ENCODE measurements around the gene REC8.

Gene REC8

DNA sequence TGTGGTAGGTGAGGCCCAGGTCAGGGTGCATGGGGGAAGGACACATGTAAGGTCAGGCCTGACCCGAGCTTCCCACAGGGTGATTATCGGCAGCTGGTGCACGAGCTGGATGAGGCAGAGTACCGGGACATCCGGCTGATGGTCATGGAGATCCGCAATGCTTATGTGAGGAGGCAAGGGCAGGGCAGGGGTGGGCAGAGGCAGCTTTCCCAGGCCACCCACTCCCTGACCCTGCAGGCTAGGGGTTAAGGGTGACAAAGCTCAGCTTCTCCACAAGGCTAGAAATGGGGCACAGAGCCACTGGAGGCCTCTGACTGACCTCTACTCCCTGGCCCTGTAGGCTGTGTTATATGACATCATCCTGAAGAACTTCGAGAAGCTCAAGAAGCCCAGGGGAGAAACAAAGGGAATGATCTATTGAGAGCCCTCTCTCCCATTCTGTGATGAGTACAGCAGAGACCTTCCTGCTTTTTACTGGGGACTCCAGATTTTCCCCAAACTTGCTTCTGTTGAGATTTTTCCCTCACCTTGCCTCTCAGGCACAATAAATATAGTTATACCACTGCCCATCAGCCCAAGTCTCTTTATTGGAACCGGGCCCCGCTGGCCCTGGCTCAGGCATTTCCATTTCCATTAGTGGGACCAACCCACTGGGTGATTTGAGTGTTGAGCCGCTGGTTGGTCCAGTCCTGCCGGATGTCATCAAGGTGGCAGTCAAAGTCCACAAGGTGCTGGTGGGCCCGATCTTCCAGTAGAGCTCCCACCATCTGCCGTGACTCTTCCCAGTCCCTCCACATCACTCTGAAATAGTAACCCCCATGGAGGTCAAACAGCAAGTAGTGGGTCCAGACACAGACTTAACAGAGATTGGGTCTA is 33.2 kb upstream of the REC8 start:
- DNase-seq (ENCODE audit: low read depth), result no peak

- DNase-seq (ENCODE audit: low read depth), result no peak
These were observed 32.5 kb upstream of the REC8 start for GRCh38 chr14:24139272-24139934.

- DNase-seq (ENCODE audit: low read depth), result peak; percentile 99
These were observed 30.6 kb upstream of the REC8 start, which contains the start of gene EMC9 for GRCh38 chr14:24141097-24141880. Gene EMC9, minus strand, starts transcription at chr14:24141591. Its CDS starts 287 bp downstream, at chr14:24141304.

DNA sequence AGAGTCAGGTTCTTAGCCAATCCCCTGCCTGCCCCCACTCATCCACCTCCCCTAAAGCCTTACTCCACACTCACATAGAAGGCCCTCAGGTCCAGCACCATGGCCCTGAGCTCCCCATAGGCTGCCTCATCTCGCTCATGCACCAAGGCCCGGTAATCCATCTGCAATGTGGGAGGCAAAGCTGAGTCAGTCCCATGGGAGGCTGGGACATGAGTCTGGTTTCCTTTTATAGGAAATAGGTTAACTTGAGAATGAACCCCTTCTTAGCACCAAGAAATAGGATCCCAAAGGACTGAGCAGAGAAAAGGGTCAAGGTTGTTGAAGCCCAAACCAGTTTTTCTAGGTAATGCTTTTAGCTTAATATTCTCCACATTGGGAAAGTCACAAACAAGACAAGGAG is 28.4 kb upstream of the REC8 start:
- peak; percentile 58 for DNase-seq (ENCODE audit: low read depth)

GRCh38 chr14:24144451-24144850 is 27.4 kb upstream of the REC8 start:
- no peak for DNase-seq (ENCODE audit: low read depth)

DNA sequence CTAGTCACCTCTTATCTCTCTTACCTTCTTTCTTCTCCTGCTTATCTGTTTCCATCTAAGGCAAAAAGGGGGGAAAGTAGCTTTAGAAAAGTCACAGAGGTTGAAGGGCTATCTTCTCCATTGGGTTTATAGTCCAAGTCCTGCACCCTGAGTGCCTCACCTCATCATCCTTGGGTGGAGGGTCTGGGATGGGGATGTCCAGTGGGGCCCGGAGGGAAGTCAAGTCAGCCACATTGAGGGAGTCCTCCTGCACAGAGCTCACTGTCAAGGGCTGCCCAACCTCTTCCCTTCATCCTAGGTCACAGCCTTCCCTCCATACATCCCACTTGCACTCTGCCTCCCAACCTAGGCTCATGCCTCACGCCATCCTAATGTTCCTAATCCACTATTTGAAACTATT is 26.7 kb upstream of the REC8 start:
- no peak for DNase-seq (ENCODE audit: low read depth)

DNA sequence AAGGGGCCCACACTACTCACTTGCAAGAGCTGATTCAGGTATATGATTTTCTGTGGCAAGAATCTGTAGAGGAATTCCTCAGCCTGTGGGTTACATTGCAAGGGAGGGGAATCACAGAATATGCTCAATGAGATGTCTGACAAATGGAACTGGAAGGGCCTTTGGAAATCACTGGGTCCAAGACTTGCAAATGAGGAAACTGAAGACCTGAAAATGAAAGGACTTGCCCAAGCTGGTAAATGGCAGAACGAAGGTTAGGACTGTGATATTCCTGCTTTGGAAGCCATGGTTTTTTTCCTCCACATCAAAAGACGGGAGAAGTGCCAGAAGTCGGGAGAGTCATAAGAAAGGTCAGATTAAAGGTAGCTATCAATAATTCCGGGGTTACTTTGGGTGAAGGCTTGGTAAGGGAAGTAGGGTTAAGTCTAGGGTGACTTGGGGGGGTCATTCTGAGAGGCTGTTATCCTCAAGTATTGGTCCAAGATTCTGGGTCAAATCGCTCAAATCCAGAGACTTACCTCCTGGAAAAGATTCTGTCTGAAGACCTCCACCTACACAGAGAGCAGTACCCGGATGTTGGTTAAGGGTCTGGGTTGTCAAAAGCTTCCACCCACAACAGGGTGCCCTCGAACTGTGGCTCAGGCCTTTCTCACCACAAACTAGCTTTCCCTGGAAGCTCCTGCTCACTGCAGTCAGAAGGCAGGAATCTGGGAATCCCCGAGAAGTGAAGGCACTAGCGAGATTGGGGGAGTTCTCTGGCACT is 26.0 kb upstream of the REC8 start:
- peak; percentile 68 for DNase-seq (ENCODE audit: low read depth)

GRCh38 chr14:24146453-24146977 is 25.4 kb upstream of the REC8 start, which contains the start of gene PSME2:
Gene PSME2, minus strand, starts transcription at chr14:24146610. Its CDS starts 29 bp downstream, at chr14:24146581.
- DNase-seq (ENCODE audit: low read depth), result peak; percentile 96

DNA sequence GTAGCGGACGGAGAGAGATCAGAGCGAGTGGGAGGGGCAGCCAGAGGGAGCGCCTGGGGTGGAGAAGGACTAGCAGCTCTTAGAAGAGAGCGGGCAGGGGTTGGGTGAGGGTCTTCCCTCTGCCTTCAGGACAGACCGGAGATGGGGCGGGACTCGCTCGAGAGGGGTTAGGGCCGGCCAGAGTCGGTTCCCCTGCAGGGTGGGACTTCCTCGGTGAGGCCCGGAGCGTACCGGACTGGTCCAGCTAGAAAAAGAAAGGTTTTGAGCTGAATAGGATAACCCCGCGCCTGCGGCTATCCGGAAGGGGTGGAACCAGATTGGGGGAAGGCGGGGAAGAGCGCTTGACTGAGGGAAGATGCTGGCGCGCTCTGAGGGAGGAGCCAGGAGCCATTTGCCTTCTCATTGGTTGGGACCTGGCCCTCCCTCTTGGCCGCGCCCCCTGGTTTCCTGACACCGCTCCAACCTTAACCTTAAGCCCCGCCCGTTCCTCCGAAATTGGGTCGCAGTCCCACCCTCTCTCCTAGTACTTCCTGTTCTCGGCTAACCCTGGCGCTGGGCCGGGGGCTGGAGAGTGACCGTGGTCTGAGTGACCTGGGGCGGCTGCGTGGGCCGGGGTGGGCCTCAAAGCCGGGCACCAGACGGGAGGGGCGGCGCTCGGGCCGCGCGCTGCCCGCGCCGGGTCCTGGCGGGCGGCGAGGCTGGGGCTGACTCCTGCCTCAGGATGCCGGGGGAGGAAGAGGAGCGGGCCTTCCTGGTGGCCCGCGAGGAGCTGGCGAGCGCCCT is 24.7 kb upstream of the REC8 start, which contains the start of gene RNF31:
RNF31 (plus strand) TSS at position 521 of the 783 bp plus-strand sequence; CDS start at position 722, 201 bp downstream.
- peak; percentile 97 for DNase-seq (ENCODE audit: low read depth)

DNA sequence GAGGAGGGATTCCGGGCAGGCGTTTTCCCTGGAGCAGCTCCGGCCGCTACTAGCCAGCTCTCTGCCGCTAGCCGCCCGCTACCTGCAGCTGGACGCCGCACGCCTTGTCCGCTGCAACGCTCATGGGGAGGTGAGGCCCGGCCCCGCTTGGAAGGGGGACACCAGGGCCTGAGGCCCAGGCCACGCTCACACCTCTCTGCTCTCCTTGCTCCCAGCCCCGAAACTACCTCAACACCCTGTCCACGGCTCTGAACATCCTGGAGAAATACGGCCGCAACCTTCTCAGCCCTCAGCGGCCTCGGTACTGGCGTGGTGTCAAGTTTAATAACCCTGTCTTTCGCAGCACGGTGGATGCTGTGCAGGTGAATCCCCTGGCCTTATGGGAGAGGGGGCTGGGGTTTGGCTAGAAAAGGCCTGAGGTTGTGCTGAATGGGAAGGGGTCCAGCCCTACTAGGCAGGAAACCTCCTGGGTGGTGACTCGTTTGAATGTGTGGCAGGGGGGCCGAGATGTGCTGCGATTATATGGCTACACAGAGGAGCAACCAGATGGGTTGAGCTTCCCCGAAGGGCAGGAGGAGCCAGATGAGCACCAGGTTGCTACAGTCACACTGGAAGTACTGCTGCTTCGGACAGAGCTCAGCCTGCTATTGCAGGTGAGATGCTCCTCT is 24.0 kb upstream of the REC8 start:
- DNase-seq (ENCODE audit: low read depth), result no peak

- no peak for DNase-seq (ENCODE audit: low read depth)
These were observed 22.4 kb upstream of the REC8 start for GRCh38 chr14:24149302-24149969.

DNA sequence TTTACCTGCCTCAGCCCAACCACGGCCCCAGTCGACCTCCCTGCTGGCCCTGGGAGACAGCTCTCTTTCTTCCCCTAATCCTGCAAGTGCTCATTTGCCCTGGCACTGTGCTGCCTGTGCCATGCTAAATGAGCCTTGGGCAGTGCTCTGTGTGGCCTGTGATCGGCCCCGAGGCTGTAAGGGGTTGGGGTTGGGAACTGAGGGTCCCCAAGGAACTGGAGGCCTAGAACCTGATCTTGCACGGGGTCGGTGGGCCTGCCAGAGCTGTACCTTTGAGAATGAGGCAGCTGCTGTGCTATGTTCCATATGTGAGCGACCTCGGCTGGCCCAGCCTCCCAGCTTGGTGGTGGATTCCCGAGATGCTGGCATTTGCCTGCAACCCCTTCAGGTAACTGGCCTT is 21.8 kb upstream of the REC8 start:
- DNase-seq (ENCODE audit: low read depth), result no peak

DNA sequence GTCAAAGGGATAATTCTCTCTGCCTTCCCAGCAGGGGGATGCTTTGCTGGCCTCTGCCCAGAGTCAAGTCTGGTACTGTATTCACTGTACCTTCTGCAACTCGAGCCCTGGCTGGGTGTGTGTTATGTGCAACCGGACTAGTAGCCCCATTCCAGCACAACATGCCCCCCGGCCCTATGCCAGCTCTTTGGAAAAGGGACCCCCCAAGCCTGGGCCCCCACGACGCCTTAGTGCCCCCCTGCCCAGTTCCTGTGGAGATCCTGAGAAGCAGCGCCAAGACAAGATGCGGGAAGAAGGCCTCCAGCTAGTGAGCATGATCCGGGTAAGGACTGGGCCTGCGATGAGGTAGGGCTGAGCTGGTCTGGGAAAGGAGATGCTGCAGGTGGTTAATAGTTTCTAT is 21.3 kb upstream of the REC8 start:
- no peak for DNase-seq (ENCODE audit: low read depth)

GRCh38 chr14:24150993-24151392 is 20.9 kb upstream of the REC8 start:
- DNase-seq (ENCODE audit: low read depth), result no peak

DNA sequence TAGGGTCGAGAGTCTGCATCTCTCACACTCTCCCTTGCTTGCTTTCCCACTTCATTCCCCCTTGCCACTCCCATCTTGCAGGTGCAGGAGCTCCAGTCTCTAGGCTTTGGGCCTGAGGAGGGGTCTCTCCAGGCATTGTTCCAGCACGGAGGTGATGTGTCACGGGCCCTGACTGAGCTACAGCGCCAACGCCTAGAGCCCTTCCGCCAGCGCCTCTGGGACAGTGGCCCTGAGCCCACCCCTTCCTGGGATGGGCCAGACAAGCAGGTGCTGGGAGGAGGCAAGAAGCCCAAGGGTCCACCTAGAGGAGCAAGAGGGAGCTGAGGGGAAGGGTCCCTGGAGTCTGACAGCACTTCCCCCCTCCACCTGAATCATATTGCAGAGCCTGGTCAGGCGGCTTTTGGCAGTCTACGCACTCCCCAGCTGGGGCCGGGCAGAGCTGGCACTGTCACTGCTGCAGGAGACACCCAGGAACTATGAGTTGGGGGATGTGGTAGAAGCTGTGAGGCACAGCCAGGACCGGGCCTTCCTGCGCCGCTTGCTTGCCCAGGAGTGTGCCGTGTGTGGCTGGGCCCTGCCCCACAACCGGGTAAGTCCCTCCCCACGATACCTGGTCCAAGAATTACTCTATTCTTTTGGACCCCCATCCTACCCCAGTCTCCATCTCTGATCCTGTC is 20.3 kb upstream of the REC8 start:
- DNase-seq (ENCODE audit: low read depth), result no peak

GRCh38 chr14:24155100-24155499 is 16.8 kb upstream of the REC8 start:
- DNase-seq (ENCODE audit: low read depth), result no peak

- DNase-seq (ENCODE audit: low read depth), result no peak
These were observed 15.0 kb upstream of the REC8 start for GRCh38 chr14:24156840-24157239.

DNA sequence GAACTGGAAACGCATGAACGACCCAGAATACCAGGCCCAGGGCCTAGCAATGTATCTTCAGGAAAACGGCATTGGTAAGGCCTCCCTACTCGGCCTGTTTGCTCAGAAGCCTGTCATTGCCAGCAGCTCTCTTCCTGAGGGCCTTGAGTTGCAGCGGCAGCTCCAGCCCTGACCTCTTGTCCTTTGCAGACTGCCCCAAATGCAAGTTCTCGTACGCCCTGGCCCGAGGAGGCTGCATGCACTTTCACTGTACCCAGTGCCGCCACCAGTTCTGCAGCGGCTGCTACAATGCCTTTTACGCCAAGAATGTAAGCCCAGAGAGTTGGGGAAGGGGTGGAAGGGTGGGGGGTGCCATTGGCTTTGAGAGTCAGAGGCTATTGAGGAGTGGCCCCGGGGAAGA is 14.5 kb upstream of the REC8 start:
- no peak for DNase-seq (ENCODE audit: low read depth)
